Fibroblast of pulmonary artery (primary cell): ENCODE data around the gene AKR1B1.
A peak's percentile ranks its signal among the peaks of the same experiment; 100 is the strongest.

ENCODE experiments used
- DNase-seq: peaks from one replicate; pipeline ENCODE4 v3.0.0-alpha.2; 2010; ENCODE audit warnings: low read depth
- H3K4me3 ChIP-seq: replicated peaks from 2 replicates; pipeline ENCODE4 v1.5.1; 2011; ENCODE audit warnings: low read depth, mild to moderate bottlenecking, control low read depth, low read length, moderate library complexity
- CTCF ChIP-seq: IDR thresholded peaks from 2 replicates; pipeline ENCODE4 v1.5.1; 2011; ENCODE audit warnings: mild to moderate bottlenecking, control low read depth, low read length, inconsistent platforms; ENCODE audit errors: missing control alignments

The AKR1B1 gene

GRCh38 chr7:134458806-134459698 lies at the start of gene AKR1B1:
Gene AKR1B1 (minus strand): TSS chr7:134459100. CDS start chr7:134459062, 38 bp downstream.
- peak; percentile 72 for TF ChIP-seq CTCF
- peak within 1 kb of the TSS; percentile 87 for H3K4me3 ChIP-seq
- DNase-seq: peak; percentile 95

GRCh38 chr7:134505856-134506255 lies 47.0 kb upstream of the AKR1B1 start:
- no peak for DNase-seq
- H3K4me3 ChIP-seq: no peak overlapping the region
- no peak for TF ChIP-seq CTCF

- TF ChIP-seq CTCF: no peak
- DNase-seq: no peak
- no peak overlapping the region for H3K4me3 ChIP-seq
These were observed 45.8 kb upstream of the AKR1B1 start for GRCh38 chr7:134504660-134505164.

GRCh38 chr7:134502463-134503371 lies 43.8 kb upstream of the AKR1B1 start:
- DNase-seq: peak; percentile 82
- no peak for TF ChIP-seq CTCF
- no peak overlapping the region for H3K4me3 ChIP-seq

- no peak overlapping the region for H3K4me3 ChIP-seq
- DNase-seq: no peak
- no peak for TF ChIP-seq CTCF
These were observed 42.1 kb upstream of the AKR1B1 start for GRCh38 chr7:134500982-134501381.

- TF ChIP-seq CTCF: no peak
These were observed 41.5 kb upstream of the AKR1B1 start for GRCh38 chr7:134500406-134500805.

More at GRCh38 chr7:134500406-134500805, 41.5 kb upstream of the AKR1B1 start:
- DNase-seq: no peak
- H3K4me3 ChIP-seq: no peak overlapping the region
